DMS153 treated with DMSO at 0.1 percent for 48 hours (cell line): ENCODE results near the gene PCLO.
A peak's percentile ranks its signal among the peaks of the same experiment; 100 is the strongest.
"Not testable (repeated sequence)": the region's sequence is repeated elsewhere in the genome, so short reads cannot be mapped to it uniquely, and the experiment has no call there.

Experiments used
- DNase-seq: peaks from one replicate; lab custom pipeline; 2025; ENCODE audit not compliant: unreplicated experiment; lab: John Stamatoyannopoulos, UW

Gene PCLO

DNA sequence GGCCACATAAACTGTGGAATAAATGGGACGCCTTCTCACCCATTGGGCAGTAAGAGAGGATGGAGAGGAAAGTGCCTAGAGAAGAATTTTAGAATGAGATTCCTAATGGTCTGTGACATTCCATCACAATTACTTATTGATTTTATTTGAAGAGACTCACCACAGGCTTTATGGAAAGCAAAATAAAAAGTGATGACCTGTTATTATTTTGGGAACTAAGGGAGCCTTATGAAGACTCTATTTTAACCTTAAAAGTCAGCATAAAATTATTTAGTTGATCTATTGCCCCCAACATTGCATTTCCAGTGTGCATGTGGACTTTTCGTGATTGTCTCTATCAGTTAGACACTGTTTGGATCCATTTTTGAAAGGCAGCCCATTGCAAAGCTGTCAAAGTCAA, 107.5 kb downstream of the PCLO start:
- DNase-seq = no peak

DNA sequence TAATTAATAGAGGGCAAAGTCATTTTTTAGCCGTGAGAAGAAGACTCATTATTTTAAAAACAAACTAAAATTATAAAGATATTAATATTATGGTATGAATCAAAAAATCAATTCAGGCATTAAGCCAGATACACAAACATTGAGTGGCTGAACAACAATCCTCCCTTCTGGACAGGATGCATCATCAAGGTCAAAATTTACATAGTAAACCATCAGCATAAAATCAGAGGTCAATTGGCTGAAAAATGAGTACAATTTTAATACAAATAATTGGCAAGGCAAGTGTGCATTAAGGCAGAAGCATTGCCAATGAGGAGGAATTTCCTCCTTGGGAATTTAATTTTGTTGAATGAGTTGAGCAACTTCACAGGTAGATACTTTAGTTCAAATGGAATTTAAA, 108.2 kb downstream of the PCLO start:
- DNase-seq = no peak

DNA sequence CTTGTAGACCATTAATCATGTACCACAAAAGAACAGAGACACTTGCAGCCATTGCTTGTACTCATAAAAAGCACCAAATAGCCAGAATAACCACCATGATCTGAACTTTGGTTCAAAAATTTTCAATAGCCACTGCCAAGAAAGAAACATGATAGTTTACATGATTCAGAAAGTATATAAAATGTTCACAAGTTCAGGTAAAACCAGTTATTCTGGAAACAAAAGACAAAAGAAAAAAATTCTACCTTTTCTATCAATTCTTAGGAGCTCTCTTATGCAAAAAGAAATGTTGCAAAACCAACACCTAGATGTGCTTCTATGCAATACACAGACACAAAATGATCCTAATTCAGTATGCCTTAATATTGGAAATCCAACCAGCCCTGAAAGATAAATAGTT, 108.7 kb downstream of the PCLO start:
- DNase-seq = no peak

DNA sequence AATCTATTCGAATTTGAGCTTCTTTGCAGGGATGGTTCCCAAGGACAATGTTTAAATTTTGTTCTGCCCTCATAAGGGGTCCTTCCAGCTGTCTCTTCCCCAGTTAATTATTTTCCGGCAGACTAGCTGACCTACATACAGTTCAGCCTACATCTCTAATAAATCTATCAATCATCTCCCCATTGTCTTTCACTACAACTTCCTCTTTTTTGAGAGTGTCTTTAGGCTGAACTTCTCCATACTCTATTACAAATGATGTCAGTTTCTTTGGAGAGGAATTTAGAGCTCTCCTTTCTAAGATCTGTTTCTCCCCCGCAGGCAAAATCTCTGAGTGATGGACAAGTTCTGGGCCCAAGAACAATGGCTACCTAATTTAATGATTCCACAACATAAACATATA, 122.2 kb downstream of the PCLO start:
- no peak for DNase-seq

DNA sequence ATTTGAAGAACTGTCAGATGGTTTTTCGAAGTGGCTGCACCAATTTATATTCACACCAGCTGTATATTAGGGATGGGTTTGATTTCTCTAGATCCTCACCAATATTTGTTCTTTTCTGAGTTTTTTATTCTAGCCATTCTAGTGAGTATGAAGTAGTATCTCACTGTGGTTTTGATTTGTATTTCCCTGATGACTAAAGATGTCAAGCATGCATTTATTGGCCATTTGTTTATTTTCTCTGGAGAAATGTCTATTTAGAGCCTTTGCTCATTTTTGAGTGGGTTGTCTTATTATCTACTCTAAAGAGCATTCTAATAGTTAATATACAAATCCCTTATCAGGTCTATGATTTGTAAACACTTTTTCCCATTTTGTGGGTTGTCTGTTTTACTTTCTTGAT, 123.9 kb downstream of the PCLO start:
- no peak for DNase-seq

DNA sequence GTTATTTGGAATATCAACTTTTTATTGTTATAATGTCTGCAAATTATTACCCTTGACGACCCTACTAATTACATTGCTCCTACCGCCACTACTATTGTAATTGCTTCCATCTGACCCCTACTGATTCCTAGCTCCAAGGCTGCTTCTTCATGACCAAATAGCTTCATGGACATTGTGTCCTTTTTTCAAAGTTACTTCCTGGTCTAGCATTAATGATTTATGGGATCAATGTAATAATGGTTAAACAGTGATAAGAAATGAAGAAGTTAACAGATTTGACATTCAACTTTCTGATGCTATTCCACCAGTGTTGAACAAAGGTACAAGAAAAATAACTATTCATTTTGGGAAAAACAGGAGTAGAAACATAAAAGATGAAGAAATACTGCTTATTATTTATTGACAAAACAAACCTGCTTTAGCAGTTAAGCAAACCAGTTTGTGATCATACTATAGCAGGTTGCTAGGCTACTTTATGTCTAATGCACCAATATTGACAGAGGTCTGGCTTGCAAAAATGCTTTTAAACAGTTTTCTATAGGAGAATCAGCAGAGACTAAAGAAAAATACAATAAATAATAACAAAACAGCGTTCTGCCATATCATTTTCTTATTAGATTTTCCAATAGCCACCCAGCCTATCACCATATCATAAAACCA, 125.8 kb downstream of the PCLO start:
- peak; percentile 10 for DNase-seq

DNA sequence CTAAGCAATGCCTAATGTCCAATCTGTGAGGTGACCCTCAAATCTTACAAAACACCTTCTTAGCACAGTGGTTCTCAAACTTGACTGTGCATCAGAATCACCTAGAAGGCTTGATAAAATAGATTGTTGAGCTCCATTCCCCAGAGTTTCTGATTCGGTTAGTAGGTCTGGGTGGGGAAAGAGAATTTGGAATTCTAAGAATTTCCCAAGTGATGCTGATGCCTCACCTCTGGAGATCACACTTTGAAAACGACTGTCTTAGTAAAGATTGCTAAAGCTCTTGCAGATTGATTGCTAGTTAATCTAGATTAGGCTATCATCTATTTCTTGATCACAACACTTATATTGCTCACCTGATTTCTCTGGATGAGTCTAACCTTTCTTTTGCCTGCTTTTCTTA, 126.6 kb downstream of the PCLO start:
- no peak for DNase-seq

DNA sequence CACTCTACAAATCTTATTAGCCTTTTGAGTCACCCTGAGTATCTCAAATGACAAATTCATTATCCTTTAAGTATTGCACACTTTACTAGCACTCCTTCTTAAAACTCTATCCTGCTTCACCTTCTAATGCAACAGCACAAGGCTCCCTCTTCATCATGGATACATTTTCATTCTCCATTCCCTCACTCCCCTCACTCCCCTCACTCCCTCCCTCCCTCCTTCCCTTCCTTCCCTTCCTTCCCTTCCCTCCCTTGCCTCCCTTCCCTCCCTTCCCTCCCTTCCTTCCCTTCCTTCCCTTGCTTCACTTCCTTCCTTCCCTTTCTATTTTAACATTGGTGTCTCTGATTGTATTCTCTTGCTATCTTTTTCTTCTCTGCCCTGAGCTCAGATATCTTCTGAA, 130.5 kb downstream of the PCLO start:
- DNase-seq = no peak

DNA sequence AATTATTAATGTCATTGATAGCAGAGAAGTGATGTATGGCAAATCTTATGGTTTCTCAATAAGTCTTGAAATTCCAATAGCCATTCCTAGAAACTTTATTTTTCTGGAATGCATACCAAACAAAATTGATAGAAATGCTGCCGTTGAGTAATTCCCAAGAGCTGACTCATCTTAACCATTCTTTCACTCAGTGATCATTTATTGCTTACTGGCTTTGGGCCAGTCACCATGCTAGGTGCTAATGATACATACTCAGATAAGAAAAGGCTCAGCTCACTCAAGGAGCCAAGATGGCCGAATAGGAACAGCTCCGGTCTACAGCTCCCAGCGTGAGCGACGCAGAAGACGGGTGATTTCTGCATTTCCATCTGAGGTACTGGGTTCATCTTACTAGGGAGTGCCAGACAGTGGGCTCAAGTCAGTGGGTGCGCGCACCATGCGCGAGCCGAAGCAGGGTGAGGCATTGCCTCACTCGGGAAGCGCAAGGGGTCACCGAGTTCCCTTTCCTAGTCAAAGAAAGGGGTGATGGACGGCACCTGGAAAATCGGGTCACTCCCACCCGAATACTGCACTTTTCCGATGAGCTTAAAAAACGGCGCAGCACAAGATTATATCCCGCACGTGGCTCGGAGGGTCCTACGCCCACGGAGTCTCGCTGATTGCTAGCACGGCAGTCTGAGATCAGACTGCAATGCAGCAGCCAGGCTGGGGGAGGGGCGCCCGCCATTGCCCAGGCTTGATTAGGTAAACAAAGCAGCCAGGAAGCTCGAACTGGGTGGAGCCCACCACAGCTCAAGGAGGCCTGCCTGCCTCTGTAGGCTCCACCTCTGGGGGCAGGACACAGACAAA, 138.6 kb downstream of the PCLO start:
- not testable (repeated sequence) for DNase-seq

DNA sequence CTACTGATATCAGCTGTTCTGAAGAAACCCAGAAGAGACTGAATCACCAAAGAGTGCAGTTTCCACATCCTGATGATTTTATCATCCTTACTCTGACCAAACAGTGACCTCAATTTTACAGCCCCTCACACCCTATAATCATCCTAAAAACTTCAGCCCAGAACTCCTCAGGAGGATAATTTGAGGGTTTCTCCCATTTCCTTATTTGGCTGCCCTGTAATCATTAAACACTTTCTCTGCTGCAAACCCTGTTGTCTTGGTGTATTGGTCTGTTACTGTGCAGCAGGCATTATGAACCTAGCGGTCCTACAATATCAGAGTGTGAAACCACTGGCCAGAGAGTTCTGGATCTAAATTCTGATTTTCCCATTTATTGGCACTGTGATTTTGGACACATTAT, 141.7 kb downstream of the PCLO start:
- DNase-seq = no peak

DNA sequence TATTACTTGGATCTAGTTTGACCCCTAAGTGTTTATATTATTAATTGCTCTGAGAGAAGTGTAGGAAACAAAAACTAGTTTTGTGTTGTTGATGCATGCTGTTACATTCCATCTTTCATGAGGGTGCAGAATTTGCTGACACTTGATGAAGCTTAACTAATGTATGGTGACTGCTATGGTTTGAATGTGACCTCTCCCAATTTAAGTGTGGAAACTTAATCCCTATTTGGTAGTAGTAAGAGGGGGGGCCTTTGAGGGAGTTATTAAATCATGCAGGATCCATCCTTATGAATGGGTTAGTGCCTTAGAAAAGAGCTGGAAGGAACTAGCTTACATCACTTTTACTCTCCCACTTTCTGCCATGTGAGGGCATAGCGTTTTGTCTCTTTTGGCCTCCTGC, 142.5 kb downstream of the PCLO start:
- no peak for DNase-seq

DNA sequence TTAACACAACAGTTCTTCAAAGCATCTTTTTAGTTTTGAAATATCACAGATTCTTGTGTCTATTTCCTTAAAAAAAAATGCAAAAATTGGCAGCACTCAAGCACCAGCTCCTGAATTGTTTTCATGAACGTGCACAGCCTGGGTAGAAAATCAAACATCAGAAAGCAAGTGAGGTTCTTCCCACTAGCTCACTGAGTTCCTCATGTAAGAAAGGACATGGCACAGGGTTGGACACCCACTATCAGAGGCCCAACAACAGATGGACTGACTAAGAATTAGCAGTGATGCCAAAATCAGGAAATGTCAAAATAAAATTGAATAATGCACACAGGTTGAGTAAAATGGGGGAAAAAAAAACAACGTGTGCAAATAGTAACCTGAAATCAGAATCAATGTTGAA, 146.8 kb downstream of the PCLO start:
- DNase-seq = no peak

DNA sequence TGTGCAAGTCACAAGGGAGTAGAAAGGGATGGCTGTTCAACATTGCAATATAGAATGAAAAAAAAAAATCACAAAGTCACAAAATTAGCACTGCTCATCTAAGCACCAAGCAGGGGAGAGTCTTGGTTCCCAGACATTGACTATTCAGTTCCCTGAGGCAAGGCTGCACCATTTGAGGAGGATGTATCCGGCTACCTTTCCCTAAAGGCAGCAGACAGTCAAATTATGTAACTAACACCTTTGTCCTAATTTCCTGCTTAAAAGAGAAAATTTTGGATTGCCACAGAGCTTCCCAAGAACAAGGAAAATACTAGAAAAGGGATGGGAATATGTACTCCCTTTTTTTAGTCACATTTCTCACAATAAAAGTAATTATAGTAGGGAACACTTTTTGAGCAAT, 148.1 kb downstream of the PCLO start:
- no peak for DNase-seq

DNA sequence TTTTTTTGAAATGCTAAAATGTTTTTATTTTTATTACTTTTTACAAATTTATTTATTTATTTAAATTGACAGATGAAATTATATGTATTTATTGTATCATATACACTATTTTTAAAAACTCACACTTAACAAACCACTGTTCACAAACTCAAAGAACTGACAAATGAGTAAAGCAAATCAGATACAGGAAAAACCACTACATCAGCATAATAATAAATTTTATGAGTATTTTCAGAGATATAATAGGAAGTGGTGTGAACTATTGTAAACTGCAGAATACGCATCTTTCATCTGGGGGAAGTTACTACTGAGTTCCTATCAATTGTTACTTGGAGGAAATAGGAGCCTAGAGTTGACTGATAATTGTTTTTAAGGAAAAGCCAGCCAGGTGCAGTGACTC, 150.7 kb downstream of the PCLO start:
- DNase-seq = no peak

DNA sequence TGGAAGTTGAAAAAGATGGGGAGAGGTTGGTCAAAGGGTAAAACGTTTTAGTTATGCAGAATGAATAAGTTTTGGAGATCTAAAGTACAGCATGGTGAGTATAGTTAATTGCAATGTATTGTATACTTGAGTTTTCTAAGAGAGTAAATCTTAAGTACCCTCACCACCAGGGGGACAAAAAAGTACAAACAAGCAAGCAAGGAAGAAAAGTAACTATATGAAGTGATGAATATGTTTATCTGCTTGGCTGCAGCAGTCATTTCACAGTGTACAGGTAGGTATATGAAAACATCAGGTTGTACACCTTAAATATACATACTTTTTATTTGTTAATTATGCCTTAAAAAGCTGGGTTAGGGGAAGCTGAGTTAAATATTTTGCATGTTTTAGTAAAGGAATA, 157.3 kb downstream of the PCLO start:
- DNase-seq = no peak

DNA sequence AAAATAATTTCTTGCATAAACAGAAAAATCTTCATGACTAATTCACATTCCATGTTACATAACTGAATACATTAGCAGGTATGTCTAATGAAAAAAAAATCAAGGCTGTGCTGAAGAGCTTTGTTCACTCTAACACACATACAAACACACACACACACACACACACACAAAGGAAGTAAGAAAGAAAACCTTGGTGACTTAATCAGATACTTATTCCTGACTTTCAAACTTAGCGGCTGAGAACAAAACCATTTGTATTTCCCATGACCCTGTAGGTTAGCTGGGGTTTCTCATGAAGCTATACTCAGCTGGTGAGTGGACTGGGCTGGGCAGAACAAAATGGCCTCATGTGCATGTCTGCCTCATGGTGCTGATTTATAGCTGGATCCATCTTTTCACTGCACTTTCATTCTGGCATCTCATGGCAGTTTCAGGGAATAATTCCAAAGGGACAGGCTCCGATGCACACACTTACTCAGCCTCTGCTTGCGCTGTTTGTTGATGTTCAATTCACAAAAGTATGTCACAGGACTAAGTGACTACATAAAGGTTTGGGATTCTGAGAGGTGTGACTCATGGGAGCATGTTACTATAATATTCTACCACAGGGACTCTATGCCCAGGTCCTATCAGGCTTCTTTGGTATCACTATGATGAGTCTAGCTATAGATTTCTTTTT, 161.2 kb downstream of the PCLO start:
- DNase-seq = no peak

DNA sequence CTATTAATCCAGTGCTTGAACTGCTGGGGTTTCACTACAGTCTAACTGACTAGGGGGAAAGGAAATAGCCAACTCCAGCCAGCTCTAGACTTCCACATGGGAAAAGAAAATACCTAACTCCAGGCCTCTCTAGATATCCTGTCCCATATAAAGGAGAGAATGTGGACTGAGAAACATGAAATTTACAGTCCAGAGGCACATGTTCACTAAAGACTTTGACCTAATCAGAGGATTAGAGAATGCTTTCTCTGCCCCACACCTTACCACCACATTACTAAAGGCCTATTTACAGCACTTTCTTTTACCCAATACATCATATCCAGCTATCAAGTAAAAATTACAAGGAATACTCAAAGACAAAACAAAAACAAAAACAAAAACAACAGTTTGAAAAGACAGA, 164.2 kb downstream of the PCLO start:
- DNase-seq = no peak

DNA sequence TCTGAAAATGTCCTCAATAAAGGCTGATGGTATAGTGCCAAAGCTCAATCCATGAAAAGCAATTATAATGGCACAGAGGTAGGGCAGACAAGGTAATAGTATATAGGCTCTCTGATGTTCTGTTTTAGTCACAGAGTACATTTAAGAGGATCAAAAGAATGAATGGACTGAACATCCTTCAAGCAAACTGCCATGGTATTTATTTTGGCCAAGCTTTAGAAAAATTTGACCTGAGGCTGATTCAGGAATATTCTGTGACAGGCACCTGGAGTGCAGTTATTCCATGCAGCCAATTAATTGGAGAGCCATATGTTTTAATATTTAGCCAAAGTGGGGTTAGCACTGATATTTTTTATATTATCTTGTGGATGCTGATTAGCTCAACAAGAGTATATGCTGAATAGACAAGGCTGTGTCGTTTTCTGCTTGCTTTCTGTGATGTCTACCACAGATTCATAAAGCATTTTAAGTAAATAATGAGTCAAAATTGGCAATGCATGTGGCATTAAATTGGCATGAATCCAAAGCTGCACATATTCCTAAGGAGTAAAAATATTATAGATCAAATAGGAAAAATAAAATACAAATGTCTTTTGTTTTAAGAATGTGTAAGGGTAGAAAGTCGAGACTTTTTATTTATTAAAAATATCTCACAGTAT, 177.4 kb downstream of the PCLO start:
- no peak for DNase-seq

DNA sequence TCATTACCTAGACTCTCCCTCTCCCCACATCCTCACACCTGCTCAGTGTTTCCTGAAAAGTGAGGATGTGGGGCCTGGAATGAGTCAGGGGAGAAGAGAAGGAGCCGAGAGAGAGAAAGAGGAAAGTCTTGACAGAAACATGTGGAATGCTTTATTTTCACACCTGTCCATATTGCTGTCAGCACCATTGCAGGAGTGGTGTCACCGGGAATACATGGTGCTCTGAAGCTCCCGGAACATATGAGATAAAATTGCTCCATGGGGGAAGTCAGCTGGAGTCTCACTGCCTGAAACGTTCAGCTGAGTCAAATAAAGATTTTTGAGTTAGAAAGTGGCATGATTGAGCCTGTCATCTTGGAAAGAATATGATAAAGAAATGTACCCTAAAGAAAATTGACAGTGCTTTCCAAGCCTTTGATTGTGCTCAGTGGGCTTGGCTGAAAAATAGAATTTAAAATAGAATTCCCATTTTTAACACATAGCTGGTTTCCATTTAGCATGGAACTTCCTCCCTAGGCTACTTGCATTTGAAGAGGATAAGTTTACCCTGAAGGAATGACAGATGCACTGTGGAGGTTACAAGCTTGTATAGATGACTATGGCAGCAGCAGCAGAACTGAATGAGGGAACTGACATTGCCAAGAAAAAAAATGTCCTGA, 182.4 kb downstream of the PCLO start:
- no peak for DNase-seq

DNA sequence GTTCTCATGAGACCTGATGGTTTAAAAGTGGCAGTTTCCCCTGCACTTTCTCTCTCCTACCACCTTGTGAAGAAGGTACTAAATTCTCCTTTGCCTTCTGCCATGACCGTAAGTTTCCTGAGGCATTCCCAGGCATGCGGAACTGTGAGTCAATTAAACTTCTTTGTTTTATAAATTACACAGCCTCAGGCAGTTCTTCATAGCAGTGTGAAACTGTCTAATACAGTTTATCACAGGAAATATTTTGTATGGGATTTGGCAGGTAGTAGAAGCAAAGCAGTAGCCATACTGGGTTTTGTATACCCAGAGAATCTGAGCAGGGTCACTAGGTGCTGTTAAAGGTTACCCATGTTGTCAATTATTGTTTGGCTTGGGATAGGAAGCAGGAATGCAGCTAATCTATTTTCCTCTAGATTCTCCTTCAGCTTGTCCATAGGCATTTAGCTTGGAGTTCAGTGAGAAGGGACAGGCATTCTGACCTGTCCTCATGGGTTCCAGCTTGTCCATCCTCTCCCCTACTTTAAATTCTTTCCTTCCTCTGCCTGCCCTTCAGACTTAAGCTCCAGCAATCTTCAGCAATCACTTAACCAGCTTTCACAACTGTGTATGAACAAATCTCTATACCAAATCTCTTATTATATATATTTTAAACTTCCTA, 186.7 kb downstream of the PCLO start:
- DNase-seq = no peak

DNA sequence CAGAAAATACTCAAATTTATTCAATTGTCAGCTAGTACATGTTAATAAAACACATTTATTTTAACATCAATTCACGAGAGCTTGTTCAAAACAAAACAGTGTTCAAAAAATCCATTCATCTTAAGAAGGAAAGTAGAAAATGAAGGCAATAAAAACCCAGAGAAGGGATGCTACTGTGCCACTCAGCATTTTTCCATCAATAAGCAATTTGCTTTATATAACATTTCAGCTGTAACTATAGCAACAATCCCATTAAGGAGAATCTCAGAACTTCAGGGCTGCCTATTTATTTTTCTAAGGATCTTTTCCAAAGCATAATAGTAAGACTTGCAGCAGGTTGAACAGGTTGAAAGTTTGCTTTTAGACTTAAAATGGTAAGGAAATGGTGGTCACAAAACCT, 190.5 kb downstream of the PCLO start:
- DNase-seq = no peak
